Smooth muscle cell of bladder (primary cell): ENCODE data around the gene SPARCL1. TPM values are rescaled to one million over a fixed set of nuclear protein-coding genes. Genes with fewer than 3 reads are reported as not detected.

Source experiments
- total RNA-seq: library from RNA; depleted of rRNA; stranded (reverse); fragments of >200 nt; gene quantifications from 2 replicates; pipeline ENCODE4 v1.2.3, GENCODE V29; 2014

SPARCL1 gene, protein sequence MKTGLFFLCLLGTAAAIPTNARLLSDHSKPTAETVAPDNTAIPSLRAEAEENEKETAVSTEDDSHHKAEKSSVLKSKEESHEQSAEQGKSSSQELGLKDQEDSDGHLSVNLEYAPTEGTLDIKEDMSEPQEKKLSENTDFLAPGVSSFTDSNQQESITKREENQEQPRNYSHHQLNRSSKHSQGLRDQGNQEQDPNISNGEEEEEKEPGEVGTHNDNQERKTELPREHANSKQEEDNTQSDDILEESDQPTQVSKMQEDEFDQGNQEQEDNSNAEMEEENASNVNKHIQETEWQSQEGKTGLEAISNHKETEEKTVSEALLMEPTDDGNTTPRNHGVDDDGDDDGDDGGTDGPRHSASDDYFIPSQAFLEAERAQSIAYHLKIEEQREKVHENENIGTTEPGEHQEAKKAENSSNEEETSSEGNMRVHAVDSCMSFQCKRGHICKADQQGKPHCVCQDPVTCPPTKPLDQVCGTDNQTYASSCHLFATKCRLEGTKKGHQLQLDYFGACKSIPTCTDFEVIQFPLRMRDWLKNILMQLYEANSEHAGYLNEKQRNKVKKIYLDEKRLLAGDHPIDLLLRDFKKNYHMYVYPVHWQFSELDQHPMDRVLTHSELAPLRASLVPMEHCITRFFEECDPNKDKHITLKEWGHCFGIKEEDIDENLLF
- total RNA-seq: under 0.01 and 0.18 TPM in 2 replicates

DNA sequence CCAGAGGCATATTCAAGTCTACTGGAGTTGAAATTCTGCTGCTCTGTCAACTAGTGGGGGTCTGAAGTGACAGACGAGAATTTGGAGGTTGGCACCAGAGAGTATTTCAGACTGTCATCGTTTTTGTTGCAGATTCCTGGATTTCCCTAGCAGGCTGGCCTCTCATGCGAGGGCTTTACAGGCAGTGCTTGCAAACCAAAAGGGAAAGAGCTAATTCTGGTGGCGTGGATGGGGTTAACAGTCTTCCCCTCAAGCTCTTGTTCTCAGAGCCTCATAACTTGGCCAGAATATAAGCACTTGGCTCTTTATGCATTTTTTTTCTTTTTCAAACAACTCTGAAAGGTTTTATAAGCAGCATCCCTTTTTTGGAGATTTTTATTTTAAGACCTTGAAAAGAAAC lies at the start of gene SPARCL1:
SPARCL1 (minus strand) TSS at position 190 of the 400 bp plus-strand sequence. CDS start 29,802 bp downstream, outside the sequence.

Other genes starting within 250 kb of the SPARCL1 start
- gene HSD17B13, start 206.5 kb downstream of the SPARCL1 start, total RNA-seq: 0.14 and 0.18 TPM in 2 replicates
- 40.0 and 42.0 TPM in 2 replicates for gene HSD17B11, start 138.2 kb downstream of the SPARCL1 start, total RNA-seq
- 9.5 and 19.3 TPM in 2 replicates for gene NUDT9, start 106.8 kb downstream of the SPARCL1 start, total RNA-seq
- gene DSPP, start 79.2 kb upstream of the SPARCL1 start, total RNA-seq: not detected in 2 replicates
- not detected in 2 replicates for gene DMP1, start 120.9 kb upstream of the SPARCL1 start, total RNA-seq